Spleen (tissue), 11 donors: Measurements from ENCODE around the gene NPLOC4. TPM values are rescaled to one million over a fixed set of nuclear protein-coding genes. Genes with fewer than 3 reads are reported as not detected.
A peak's percentile ranks its signal among the peaks of the same experiment; 100 is the strongest.

Experiments used
- DNase-seq: peaks from one replicate; pipeline ENCODE4 v3.0.0-alpha.2; 2020
- H3K27ac ChIP-seq, 8 donors: fragments of 200-600 bp; sonication (generic) in 7 of 8; 1 replicate in 4 of 8; 2 replicates in 4 of 8; pipeline versions ENCODE4 v1.5.0 to v1.8.0; 2016 to 2021; ENCODE audit warnings: inconsistent platforms in 4 of 8, mild to moderate bottlenecking in 4 of 8, moderate library complexity in 1 of 8
- H3K27me3 ChIP-seq, 7 donors: fragments of 200-600 bp; sonication (generic) in 6 of 7; replicated peaks in 1 of 7; 1 replicate in 4 of 7; 2 replicates in 3 of 7; pipeline versions ENCODE4 v1.5.0 to v1.8.0; 2016 to 2021; ENCODE audit warnings: inconsistent platforms in 3 of 7, mild to moderate bottlenecking in 1 of 7
- H3K36me3 ChIP-seq, 6 donors: fragments of 200-600 bp; sonication (generic) in 5 of 6; 1 replicate in 4 of 6; 2 replicates in 2 of 6; pipeline versions ENCODE4 v1.5.0 to v1.8.0; 2016 to 2021; ENCODE audit warnings: inconsistent platforms in 2 of 6
- H3K4me1 ChIP-seq, 6 donors: fragments of 200-600 bp; sonication (generic) in 5 of 6; 1 replicate in 3 of 6; 2 replicates in 3 of 6; pipeline versions ENCODE4 v1.5.0 to v1.8.0; 2016 to 2021; ENCODE audit warnings: inconsistent platforms in 3 of 6
- H3K4me3 ChIP-seq, 8 donors: fragments of 200-600 bp; sonication (generic) in 7 of 8; 1 replicate in 4 of 8; 2 replicates in 4 of 8; pipeline versions ENCODE4 v1.5.0 to v1.8.0; 2016 to 2021; ENCODE audit warnings: inconsistent platforms in 4 of 8, mild to moderate bottlenecking in 4 of 8, moderate library complexity in 2 of 8
- H3K9me3 ChIP-seq, 8 donors: fragments of 200-600 bp; sonication (generic) in 7 of 8; 1 replicate in 4 of 8; 2 replicates in 4 of 8; pipeline versions ENCODE4 v1.5.0 to v1.8.0; 2016 to 2021; ENCODE audit warnings: inconsistent platforms in 4 of 8
- POLR2A ChIP-seq, 3 donors: fragments of 450-650 bp; IDR thresholded peaks; one replicate each; pipeline ENCODE4 v1.5.1; 2017; ENCODE audit warnings: antibody characterized with exemption in 3 of 3, mild to moderate bottlenecking in 1 of 3
- POLR2AphosphoS5 ChIP-seq, 3 donors: sonication (generic); formaldehyde crosslinking; IDR thresholded peaks; one replicate each; pipeline ENCODE4 v1.5.1; 2017; ENCODE audit warnings: antibody characterized with exemption in 3 of 3
- WGBS, 5 donors: extraction: QIAGEN DNeasy Blood & Tissue Kit in 3 of 5; methylation state at CpG; one replicate each; pipeline versions ENCODE4 v1.1.5 to v1.1.7; 2013 to 2018; 5-methylcytosine and 5-hydroxymethylcytosine counted together
- intact Hi-C: fragments of 100-400 bp; cut with DNase I; formaldehyde crosslinking; loops from one replicate; pipeline ENCODE4 v1.15.0; 2023; ENCODE audit warnings: low total_unique reads
- polyA plus RNA-seq, 3 donors: library from polyadenylated mRNA; stranded (reverse); fragments of 200-250 nt; gene quantifications; one replicate each; pipeline ENCODE4 v1.2.1, GENCODE V29; 2013
- total RNA-seq, 7 donors: library from RNA; depleted of rRNA in 3 of 7; stranded (reverse); fragments of >200 nt in 3 of 7; fragmentation: NEBNext Ultra II Directional in 4 of 7; extraction: Animal tissue kit (Norgen Biotek cat#: 25700) in 4 of 7; gene quantifications; one replicate each; pipeline versions ENCODE4 v1.1.0 to v1.2.1, GENCODE V29; 2016 to 2021
- TF ChIP-seq, protein P1 (sequence below), 11 experiments: fragments of 200-600 bp in 7 of 11; fragments of 450-650 bp in 4 of 11; sonication (generic) in 4 of 11; IDR thresholded peaks in 8 of 11; conservative IDR thresholded peaks in 3 of 11; 1 replicate in 7 of 11; 2 replicates in 4 of 11; pipeline versions ENCODE4 v1.4.0 to v1.8.0; 2016 to 2021; ENCODE audit warnings: antibody characterized with exemption in 11 of 11, inconsistent platforms in 4 of 11, mild to moderate bottlenecking in 1 of 11
- donor health status: healthy with polysubstance abuse.
- donor health status: DM: no; HTN: no; CAD: no; lungs with moderate emphysema.
- donor health status: DM: no; HTN: no; CAD: no.
- donor health status: Bipolar disorder and iron deficiency.
- donor health status: healthy.
- donor health status: DM: no; HTN: no; CAD: no.
- donor health status: DM: yes; HTN: yes; CAD: no.

Gene NPLOC4
- total and polyA plus RNA-seq, 10 donors: 19.3 to 130 (median 81.3) TPM

GRCh38 chr17:81541123-81541522, 95.8 kb downstream of the NPLOC4 start:
- 92 to 98% (median 95%) methylated on average over 14 to 17 of the region's 17 CpGs for WGBS, 5 donors
- Histone ChIP-seq H3K36me3 (peaks cover 0 to 81% (median 77%) of the 10 kb centered on the region in 6 donors), H3K4me1 (peaks cover 9 to 22% (median 18%) of the 10 kb centered on the region in 6 donors), H3K9me3 (no peaks in the 10 kb centered on the region), H3K4me3 (no peak overlapping the region), H3K27me3 (peaks cover 0 to 23% (median 17%) of the 10 kb centered on the region in 7 donors), H3K27ac (no peak overlapping the region)
- intact Hi-C loops: no loop called here
- no peak for DNase-seq
- TF ChIP-seq POLR2AphosphoS5 (IDR thresholded peaks at IDR 0.05) (no peak), POLR2A (IDR thresholded peaks at IDR 0.05) (no peak)
- TF ChIP-seq, protein P1, sequence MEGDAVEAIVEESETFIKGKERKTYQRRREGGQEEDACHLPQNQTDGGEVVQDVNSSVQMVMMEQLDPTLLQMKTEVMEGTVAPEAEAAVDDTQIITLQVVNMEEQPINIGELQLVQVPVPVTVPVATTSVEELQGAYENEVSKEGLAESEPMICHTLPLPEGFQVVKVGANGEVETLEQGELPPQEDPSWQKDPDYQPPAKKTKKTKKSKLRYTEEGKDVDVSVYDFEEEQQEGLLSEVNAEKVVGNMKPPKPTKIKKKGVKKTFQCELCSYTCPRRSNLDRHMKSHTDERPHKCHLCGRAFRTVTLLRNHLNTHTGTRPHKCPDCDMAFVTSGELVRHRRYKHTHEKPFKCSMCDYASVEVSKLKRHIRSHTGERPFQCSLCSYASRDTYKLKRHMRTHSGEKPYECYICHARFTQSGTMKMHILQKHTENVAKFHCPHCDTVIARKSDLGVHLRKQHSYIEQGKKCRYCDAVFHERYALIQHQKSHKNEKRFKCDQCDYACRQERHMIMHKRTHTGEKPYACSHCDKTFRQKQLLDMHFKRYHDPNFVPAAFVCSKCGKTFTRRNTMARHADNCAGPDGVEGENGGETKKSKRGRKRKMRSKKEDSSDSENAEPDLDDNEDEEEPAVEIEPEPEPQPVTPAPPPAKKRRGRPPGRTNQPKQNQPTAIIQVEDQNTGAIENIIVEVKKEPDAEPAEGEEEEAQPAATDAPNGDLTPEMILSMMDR (IDR thresholded peaks at IDR 0.05 in 8 of 11, conservative IDR thresholded peaks at IDR 0.05 in 3 of 11): no peak

GRCh38 chr17:81540676-81541027, 96.3 kb downstream of the NPLOC4 start:
- TF ChIP-seq POLR2AphosphoS5 (IDR thresholded peaks at IDR 0.05): peak in 1 of 3 donors; percentile 23
- TF ChIP-seq, protein P1 (IDR thresholded peaks at IDR 0.05 in 8 of 11, conservative IDR thresholded peaks at IDR 0.05 in 3 of 11): no peak
- Histone ChIP-seq H3K4me3 (no peak overlapping the region), H3K27ac (no peak overlapping the region), H3K27me3 (peaks cover 0 to 28% (median 20%) of the 10 kb centered on the region in 7 donors), H3K36me3 (peaks cover 0 to 76% (median 73%) of the 10 kb centered on the region in 6 donors), H3K4me1 (peaks cover 9 to 26% (median 20%) of the 10 kb centered on the region in 6 donors), H3K9me3 (no peaks in the 10 kb centered on the region)
- intact Hi-C loops: no loop called here
- 93 to 97% (median 96%) methylated on average over 6 to 14 of the region's 14 CpGs for WGBS, 5 donors
- DNase-seq: no peak

DNA sequence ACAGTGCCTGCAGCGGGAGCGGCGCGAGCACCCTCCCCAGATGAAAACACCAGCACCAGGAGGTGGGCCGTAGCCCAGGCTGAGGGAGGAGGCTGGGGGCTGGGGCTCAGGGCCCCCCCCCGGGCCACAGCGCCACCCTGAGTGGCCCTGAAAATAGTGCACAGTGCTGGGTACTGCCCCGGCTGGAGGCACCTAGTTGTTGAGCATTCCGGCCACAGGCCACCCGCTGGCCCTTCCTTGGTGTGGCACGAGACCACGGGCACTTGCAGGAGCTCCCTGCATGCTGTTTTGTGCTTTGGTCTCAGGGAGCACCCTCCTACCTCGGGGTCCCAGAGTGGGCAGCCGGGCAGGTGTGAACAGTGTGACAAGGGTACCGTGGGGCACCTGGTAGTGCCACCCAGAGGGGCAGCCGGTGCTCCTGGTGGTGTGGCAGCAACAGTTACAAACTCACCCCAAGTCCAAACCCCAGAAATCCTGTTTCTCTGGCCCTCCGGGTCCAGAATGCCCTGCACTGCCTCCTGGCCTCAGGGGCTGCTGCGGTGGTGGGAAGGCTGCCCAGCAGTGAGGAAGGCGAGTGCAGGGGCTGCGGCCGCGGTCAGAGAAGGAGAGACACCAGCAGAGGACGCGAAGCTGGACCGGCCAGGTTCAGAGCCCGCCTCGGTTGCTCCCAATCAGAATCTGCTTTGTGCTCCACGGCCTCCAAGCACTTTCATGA, 96.8 kb downstream of the NPLOC4 start:
- no peaks in the 10 kb centered on the region for H3K9me3 ChIP-seq
- peaks cover 0 to 71% (median 67%) of the 10 kb centered on the region in 6 donors for H3K36me3 ChIP-seq
- peaks cover 0 to 30% (median 20%) of the 10 kb centered on the region in 7 donors for H3K27me3 ChIP-seq
- TF ChIP-seq, protein P1 (IDR thresholded peaks at IDR 0.05 in 8 of 11, conservative IDR thresholded peaks at IDR 0.05 in 3 of 11): no peak
- TF ChIP-seq POLR2AphosphoS5 (IDR thresholded peaks at IDR 0.05) (peak in 1 of 3 donors; percentile 12), POLR2A (IDR thresholded peaks at IDR 0.05) (no peak)
- peaks cover 9 to 26% (median 20%) of the 10 kb centered on the region in 6 donors for H3K4me1 ChIP-seq
- no peak for DNase-seq
- 96 to 97% (median 96%) methylated on average over 18 to 28 of the region's 28 CpGs for WGBS, 5 donors
- H3K4me3 ChIP-seq: no peak overlapping the region
- no peak overlapping the region for H3K27ac ChIP-seq
- intact Hi-C loops: no loop called here

- intact Hi-C loops: no loop called here
- WGBS, 5 donors: 82 to 89% (median 87%) methylated on average over 6 to 10 of the region's 10 CpGs
- H3K36me3 ChIP-seq: peaks cover 0 to 65% (median 61%) of the 10 kb centered on the region in 6 donors
- peaks cover 9 to 26% (median 20%) of the 10 kb centered on the region in 6 donors for H3K4me1 ChIP-seq
- H3K9me3 ChIP-seq: no peaks in the 10 kb centered on the region
- DNase-seq: no peak
- H3K4me3 ChIP-seq: no peak overlapping the region
- H3K27me3 ChIP-seq: peaks cover 0 to 36% (median 25%) of the 10 kb centered on the region in 7 donors
- H3K27ac ChIP-seq: no peak overlapping the region
- no peak for TF ChIP-seq POLR2A (IDR thresholded peaks at IDR 0.05)
- TF ChIP-seq POLR2AphosphoS5 (IDR thresholded peaks at IDR 0.05): no peak
- TF ChIP-seq, protein P1 (IDR thresholded peaks at IDR 0.05 in 8 of 11, conservative IDR thresholded peaks at IDR 0.05 in 3 of 11): no peak
Measured at GRCh38 chr17:81539571-81539900, 97.4 kb downstream of the NPLOC4 start.
